A549 (cell line): ENCODE measurements around the gene TUBA8. TPM values are rescaled to one million over a fixed set of nuclear protein-coding genes. Genes with fewer than 3 reads are reported as not detected.

ENCODE experiments used
- ATAC-seq, 2 experiments: fragments of 200-7000 bp in 1 of 2; fragments of >200 bp in 1 of 2; cut with Nextera tagmentation in 1 of 2; cut with Tn5 transposase in 1 of 2; 3 replicates each; pipeline versions ENCODE4 v1.8.0 to v1.9.1; 2018 to 2020; ENCODE audit warnings: mild to moderate bottlenecking in 1 of 2, moderate library complexity in 1 of 2
- CTCF ChIA-PET: fragments of 300-600 bp; sonication (Branson Sonifier 250); formaldehyde crosslinking; extraction: SDS; loops from one replicate; lab custom pipeline; 2021; ENCODE audit warnings: antibody characterized with exemption, inconsistent platforms; lab: Yijun Ruan, JAX
- POLR2A ChIA-PET: fragments of 350-600 bp; formaldehyde crosslinking; extraction: SDS; loops from one replicate; lab custom pipeline; 2021; ENCODE audit warnings: antibody characterized with exemption, inconsistent platforms; lab: Yijun Ruan, JAX
- DNase-seq, 2 experiments: peaks; one replicate each; pipeline versions ENCODE4 v3.0.0 to v3.0.0-alpha.2; 2011 to 2016; ENCODE audit warnings: low read depth in 1 of 2, low spot score in 1 of 2
- FAIRE-seq: peaks from 2 replicates; lab custom pipeline; 2011; peaks lifted over from hg19 to GRCh38; lab: Jason Lieb, UNC
- H3K27ac ChIP-seq, 2 experiments: fragments of >200 bp; sonication (Bioruptor Twin); formaldehyde crosslinking; 3 replicates each; pipeline ENCODE4 v1.5.1; 2016 to 2017
- H3K4me1 ChIP-seq: fragments of >200 bp; sonication (Bioruptor Twin); formaldehyde crosslinking; 3 replicates; pipeline ENCODE4 v1.6.1; 2016
- H3K4me2 ChIP-seq: fragments of >200 bp; sonication (Bioruptor Twin); formaldehyde crosslinking; 3 replicates; pipeline ENCODE4 v1.6.1; 2016
- H3K4me3 ChIP-seq: fragments of >200 bp; sonication (Bioruptor Twin); formaldehyde crosslinking; 3 replicates; pipeline ENCODE4 v1.5.1; 2016
- H3K9me3 ChIP-seq: fragments of >200 bp; sonication (Bioruptor Twin); formaldehyde crosslinking; 3 replicates; pipeline ENCODE4 v1.6.1; 2016
- ATOH8 ChIP-seq: fragments of 250-450 bp; sonication (Bioruptor Pico); IDR thresholded peaks from 2 replicates; pipeline ENCODE4 v1.5.0; 2020; ENCODE audit warnings: low read depth, mild to moderate bottlenecking, moderate library complexity
- CBX8 ChIP-seq: fragments of 200-600 bp; sonication (generic); IDR thresholded peaks from 2 replicates; pipeline ENCODE4 v1.6.1; 2016
- CHD4 ChIP-seq: fragments of 200-600 bp; sonication (generic); IDR thresholded peaks from 2 replicates; pipeline ENCODE4 v1.6.1; 2016; ENCODE audit warnings: antibody characterized with exemption, mild to moderate bottlenecking, borderline replicate concordance
- EHF ChIP-seq: fragments of 250-450 bp; sonication (Bioruptor Pico); IDR thresholded peaks from 2 replicates; pipeline ENCODE4 v1.5.0; 2020; ENCODE audit warnings: mild to moderate bottlenecking
- EHMT2 ChIP-seq: fragments of 200-600 bp; sonication (generic); IDR thresholded peaks from 2 replicates; pipeline ENCODE4 v1.6.1; 2016; ENCODE audit warnings: antibody characterized with exemption, low read depth, mild to moderate bottlenecking, moderate library complexity
- EP300 ChIP-seq, 2 experiments: fragments of >200 bp; sonication (Bioruptor Twin); formaldehyde crosslinking; IDR thresholded peaks; 2 replicates in 1 of 2; 3 replicates in 1 of 2; pipeline ENCODE4 v1.6.1; 2016 to 2017
- FOSL2 ChIP-seq, 2 experiments: fragments of 450-650 bp in 1 of 2; fragments of >200 bp in 1 of 2; sonication (Bioruptor Twin) in 1 of 2; formaldehyde crosslinking; IDR thresholded peaks; 2 replicates each; pipeline versions ENCODE4 v1.5.0 to v1.6.1; 2016 to 2020; ENCODE audit warnings: mild to moderate bottlenecking in 1 of 2, moderate library complexity in 1 of 2
- GATA3 ChIP-seq: IDR thresholded peaks from 2 replicates; pipeline ENCODE4 v1.6.1; 2012; ENCODE audit warnings: borderline replicate concordance
- HDAC2 ChIP-seq: fragments of 200-600 bp; sonication (generic); IDR thresholded peaks from 2 replicates; pipeline ENCODE4 v1.6.1; 2016
- HES2 ChIP-seq: fragments of >200 bp; sonication (Bioruptor Twin); formaldehyde crosslinking; IDR thresholded peaks from 2 replicates; pipeline ENCODE4 v1.6.1; 2016
- HOXA7 ChIP-seq: fragments of 250-450 bp; sonication (Bioruptor Pico); IDR thresholded peaks from 2 replicates; pipeline ENCODE4 v1.5.0; 2020; ENCODE audit warnings: mild to moderate bottlenecking, moderate library complexity
- JUNB ChIP-seq: fragments of >200 bp; sonication (Bioruptor Twin); formaldehyde crosslinking; IDR thresholded peaks from 2 replicates; pipeline ENCODE4 v1.6.1; 2016
- KDM5A ChIP-seq: fragments of 200-600 bp; sonication (generic); IDR thresholded peaks from 2 replicates; pipeline ENCODE4 v1.6.1; 2016; ENCODE audit warnings: antibody characterized with exemption, mild to moderate bottlenecking
- MAZ ChIP-seq: fragments of 150-350 bp; IDR thresholded peaks from 2 replicates; pipeline ENCODE4 v1.6.1; 2014; ENCODE audit warnings: antibody characterized with exemption, low read depth, low read length, borderline replicate concordance
- NR3C1 ChIP-seq: fragments of >200 bp; sonication (Bioruptor Twin); formaldehyde crosslinking; IDR thresholded peaks from 3 replicates; pipeline ENCODE4 v1.6.1; 2017
- POLR2AphosphoS2 ChIP-seq: conservative IDR thresholded peaks from 2 replicates; pipeline ENCODE4 v1.6.1; 2012; ENCODE audit warnings: low read length, improper control_type of control experiment, inconsistent platforms
- RAD21 ChIP-seq, 2 experiments: fragments of >200 bp in 1 of 2; sonication (Bioruptor Twin) in 1 of 2; formaldehyde crosslinking in 1 of 2; IDR thresholded peaks in 1 of 2; conservative IDR thresholded peaks in 1 of 2; 2 replicates in 1 of 2; 3 replicates in 1 of 2; pipeline ENCODE4 v1.6.1; 2012 to 2018; ENCODE audit warnings: inconsistent platforms in 1 of 2
- SREBF2 ChIP-seq: fragments of 450-650 bp; IDR thresholded peaks from 2 replicates; pipeline ENCODE4 v1.6.1; 2014; ENCODE audit warnings: mild to moderate bottlenecking, moderate library complexity
- TP53 ChIP-seq: fragments of 250-450 bp; sonication (Bioruptor Pico); IDR thresholded peaks from 2 replicates; pipeline ENCODE4 v1.5.0; 2021; ENCODE audit warnings: mild to moderate bottlenecking, moderate library complexity
- ZC3H11A ChIP-seq: fragments of 450-650 bp; IDR thresholded peaks from 2 replicates; pipeline ENCODE4 v1.6.1; 2014; ENCODE audit warnings: antibody characterized with exemption, mild to moderate bottlenecking
- ZNF302 ChIP-seq: fragments of 250-450 bp; sonication (Bioruptor Pico); IDR thresholded peaks from 2 replicates; pipeline ENCODE4 v1.9.0; 2021; ENCODE audit warnings: inconsistent platforms, mild to moderate bottlenecking, moderate library complexity
- WGBS: methylation state at CpG from one replicate; pipeline ENCODE4 v1.1.6; 2017; ENCODE audit errors: missing lambda C conversion rate; 5-methylcytosine and 5-hydroxymethylcytosine counted together
- polyA plus RNA-seq, 4 experiments: library from polyadenylated mRNA; depleted of rRNA in 3 of 4; stranded (reverse); fragments of >200 nt; fragmentation: RNase III in 1 of 4; extraction: RNeasy Plus Mini Kit Qiagen cat#74134 plus additional on column Dnase treatment in 1 of 4; gene quantifications; 2 replicates in 3 of 4; 3 replicates in 1 of 4; pipeline ENCODE4 v1.2.3, GENCODE V29; 2011 to 2017
- TF ChIP-seq, protein P1 (sequence below): fragments of 150-350 bp; IDR thresholded peaks from 2 replicates; pipeline ENCODE4 v1.6.1; 2014; ENCODE audit warnings: low read depth, mild to moderate bottlenecking, low read length
- TF ChIP-seq, protein P2 (sequence below): fragments of 200-600 bp; sonication (generic); IDR thresholded peaks from 2 replicates; pipeline ENCODE4 v1.6.1; 2016; ENCODE audit warnings: antibody characterized with exemption, mild to moderate bottlenecking, moderate library complexity
- TF ChIP-seq, protein P3 (sequence below): IDR thresholded peaks from 2 replicates; pipeline ENCODE4 v1.6.1; 2012

TUBA8 gene
- polyA plus RNA-seq, 2 of the 4 experiments (the other 2 are of a cell fraction), result 0.13 to 0.66 TPM

GRCh38 chr22:18101536-18101935 lies 9.1 kb upstream of the TUBA8 start:
- POLR2A ChIA-PET, result no interaction called here
- CTCF ChIA-PET, result interaction anchor here (1.0 to 1.5 kb wide), 4 partner anchors 26 to 272 kb away, joined by 3 to 6 read pairs (median 4); no protein-coding TSS in a partner anchor
- DNase-seq (no peak), ATAC-seq (no peak), FAIRE-seq (no peak)
- Histone ChIP-seq H3K9me3 (no peaks in the 10 kb centered on the region), H3K4me1 (no peaks in the 10 kb centered on the region), H3K4me3 (no peak overlapping the region), H3K27ac (no peak overlapping the region), H3K4me2 (no peak overlapping the region)
- TF ChIP-seq JUNB, result no peak
- TF ChIP-seq NR3C1, result no peak
- no peak for TF ChIP-seq HOXA7 (CRISPR knock-in tag)
- TF ChIP-seq HDAC2, result no peak
- TF ChIP-seq, protein P1, sequence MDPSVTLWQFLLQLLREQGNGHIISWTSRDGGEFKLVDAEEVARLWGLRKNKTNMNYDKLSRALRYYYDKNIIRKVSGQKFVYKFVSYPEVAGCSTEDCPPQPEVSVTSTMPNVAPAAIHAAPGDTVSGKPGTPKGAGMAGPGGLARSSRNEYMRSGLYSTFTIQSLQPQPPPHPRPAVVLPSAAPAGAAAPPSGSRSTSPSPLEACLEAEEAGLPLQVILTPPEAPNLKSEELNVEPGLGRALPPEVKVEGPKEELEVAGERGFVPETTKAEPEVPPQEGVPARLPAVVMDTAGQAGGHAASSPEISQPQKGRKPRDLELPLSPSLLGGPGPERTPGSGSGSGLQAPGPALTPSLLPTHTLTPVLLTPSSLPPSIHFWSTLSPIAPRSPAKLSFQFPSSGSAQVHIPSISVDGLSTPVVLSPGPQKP, result no peak
- no peak for TF ChIP-seq ZC3H11A
- TF ChIP-seq CBX8, result no peak
- no peak for TF ChIP-seq ZNF302 (CRISPR knock-in tag)
- TF ChIP-seq, protein P2, sequence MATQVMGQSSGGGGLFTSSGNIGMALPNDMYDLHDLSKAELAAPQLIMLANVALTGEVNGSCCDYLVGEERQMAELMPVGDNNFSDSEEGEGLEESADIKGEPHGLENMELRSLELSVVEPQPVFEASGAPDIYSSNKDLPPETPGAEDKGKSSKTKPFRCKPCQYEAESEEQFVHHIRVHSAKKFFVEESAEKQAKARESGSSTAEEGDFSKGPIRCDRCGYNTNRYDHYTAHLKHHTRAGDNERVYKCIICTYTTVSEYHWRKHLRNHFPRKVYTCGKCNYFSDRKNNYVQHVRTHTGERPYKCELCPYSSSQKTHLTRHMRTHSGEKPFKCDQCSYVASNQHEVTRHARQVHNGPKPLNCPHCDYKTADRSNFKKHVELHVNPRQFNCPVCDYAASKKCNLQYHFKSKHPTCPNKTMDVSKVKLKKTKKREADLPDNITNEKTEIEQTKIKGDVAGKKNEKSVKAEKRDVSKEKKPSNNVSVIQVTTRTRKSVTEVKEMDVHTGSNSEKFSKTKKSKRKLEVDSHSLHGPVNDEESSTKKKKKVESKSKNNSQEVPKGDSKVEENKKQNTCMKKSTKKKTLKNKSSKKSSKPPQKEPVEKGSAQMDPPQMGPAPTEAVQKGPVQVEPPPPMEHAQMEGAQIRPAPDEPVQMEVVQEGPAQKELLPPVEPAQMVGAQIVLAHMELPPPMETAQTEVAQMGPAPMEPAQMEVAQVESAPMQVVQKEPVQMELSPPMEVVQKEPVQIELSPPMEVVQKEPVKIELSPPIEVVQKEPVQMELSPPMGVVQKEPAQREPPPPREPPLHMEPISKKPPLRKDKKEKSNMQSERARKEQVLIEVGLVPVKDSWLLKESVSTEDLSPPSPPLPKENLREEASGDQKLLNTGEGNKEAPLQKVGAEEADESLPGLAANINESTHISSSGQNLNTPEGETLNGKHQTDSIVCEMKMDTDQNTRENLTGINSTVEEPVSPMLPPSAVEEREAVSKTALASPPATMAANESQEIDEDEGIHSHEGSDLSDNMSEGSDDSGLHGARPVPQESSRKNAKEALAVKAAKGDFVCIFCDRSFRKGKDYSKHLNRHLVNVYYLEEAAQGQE, result no peak
- no peak for TF ChIP-seq GATA3
- no peak for TF ChIP-seq MAZ
- TF ChIP-seq TP53 (CRISPR knock-in tag), result no peak
- TF ChIP-seq SREBF2, result no peak
- 92% methylated on average over 4 of the region's 4 CpGs for WGBS

DNA sequence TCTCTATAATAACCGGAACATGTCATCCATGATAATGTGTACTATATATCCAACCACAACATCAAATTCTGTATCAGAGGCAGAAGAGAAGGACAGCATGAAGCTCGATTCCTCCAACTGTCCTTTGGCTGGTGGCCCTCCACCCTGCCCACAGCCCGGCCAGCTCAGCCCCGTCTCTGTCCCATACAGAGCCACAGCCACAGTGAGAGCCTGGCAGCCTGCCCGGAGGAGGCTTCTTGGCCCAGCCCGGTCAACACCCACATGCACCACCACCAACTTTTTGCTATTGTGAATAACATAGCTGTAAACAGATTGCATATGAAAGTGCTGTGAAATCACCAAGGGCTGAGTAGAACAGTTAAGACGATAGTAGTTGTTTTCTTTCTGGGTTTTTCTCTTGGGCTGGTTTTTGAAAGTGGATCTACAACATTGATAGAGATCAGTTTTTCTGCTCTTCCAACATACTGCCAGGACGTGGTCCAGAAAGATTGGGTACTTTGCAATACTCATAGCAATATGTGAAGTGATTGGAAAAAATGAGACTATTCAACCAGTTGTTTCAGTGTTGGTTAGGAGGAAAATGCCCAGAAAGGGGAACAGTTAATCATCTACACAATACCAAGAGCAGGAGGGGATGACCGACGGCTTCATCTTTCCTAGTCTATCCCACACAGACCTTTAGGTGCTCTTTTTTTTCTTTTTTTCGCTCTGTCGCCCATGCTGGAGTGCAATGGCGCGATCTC lies 6.9 kb upstream of the TUBA8 start:
- WGBS, result 93% methylated on average over 14 of the region's 14 CpGs
- POLR2A ChIA-PET, result no interaction called here
- no peak for DNase-seq

More for the DNA sequence above, 6.9 kb upstream of the TUBA8 start:
- FAIRE-seq (no peak), ATAC-seq (no peak)
- Histone ChIP-seq H3K4me2 (no peak overlapping the region), H3K27ac (no peak overlapping the region), H3K4me3 (no peak overlapping the region), H3K9me3 (no peaks in the 10 kb centered on the region), H3K4me1 (no peaks in the 10 kb centered on the region)
- CTCF ChIA-PET, result interaction anchor here (0.6 kb wide), 1 partner anchor 1542 kb away, joined by 3 read pairs; no protein-coding TSS in a partner anchor
- TF ChIP-seq ATOH8 (CRISPR knock-in tag), result no peak
- no peak for TF ChIP-seq RAD21 (conservative IDR thresholded peaks at IDR 0.05 in 1 of 2, IDR thresholded peaks at IDR 0.05 in 1 of 2)
- TF ChIP-seq POLR2AphosphoS2, result no peak
- TF ChIP-seq CHD4, result no peak
- TF ChIP-seq FOSL2 (IDR thresholded peaks at IDR 0.05), result no peak
- TF ChIP-seq FOSL2 (CRISPR knock-in tag; IDR thresholded peaks at IDR 0.05), result no peak
- TF ChIP-seq HOXA7 (CRISPR knock-in tag), result no peak
- TF ChIP-seq HES2, result no peak
- no peak for TF ChIP-seq EHMT2
- TF ChIP-seq KDM5A, result no peak
- TF ChIP-seq, protein P3, sequence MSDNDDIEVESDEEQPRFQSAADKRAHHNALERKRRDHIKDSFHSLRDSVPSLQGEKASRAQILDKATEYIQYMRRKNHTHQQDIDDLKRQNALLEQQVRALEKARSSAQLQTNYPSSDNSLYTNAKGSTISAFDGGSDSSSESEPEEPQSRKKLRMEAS, result no peak
- TF ChIP-seq EP300 (IDR thresholded peaks at IDR 0.05), result no peak
- TF ChIP-seq EHF, result no peak
